CMK (cell line): ENCODE measurements around the gene NEDD8.
"Not testable (repeated sequence)": the region's sequence is repeated elsewhere in the genome, so short reads cannot be mapped to it uniquely, and the experiment has no call there.

Experiments
- DNase-seq: peaks from one replicate; pipeline ENCODE4 v3.0.0-alpha.2; 2010; ENCODE audit warnings: low read depth

NEDD8 gene

DNA sequence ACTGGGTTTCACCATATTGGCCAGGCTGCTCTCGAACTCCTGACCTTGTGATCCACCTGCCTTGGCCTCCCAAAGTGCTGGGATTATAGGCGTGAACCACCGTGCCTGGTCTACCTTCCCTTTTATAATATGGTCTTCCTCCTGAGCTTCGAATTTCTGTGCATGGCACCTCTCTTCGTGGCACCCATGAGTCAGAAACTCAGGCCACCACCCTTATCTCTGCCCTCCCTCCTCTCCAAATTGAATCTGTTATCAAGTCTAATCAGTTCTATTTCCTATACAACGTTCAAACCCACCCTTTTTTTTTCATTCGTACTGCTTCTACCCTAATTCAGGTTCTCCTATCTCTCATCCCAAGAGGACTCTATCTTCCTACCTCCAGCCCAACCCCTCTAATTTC lies 15.3 kb upstream of the NEDD8 start:
- no peak for DNase-seq

DNA sequence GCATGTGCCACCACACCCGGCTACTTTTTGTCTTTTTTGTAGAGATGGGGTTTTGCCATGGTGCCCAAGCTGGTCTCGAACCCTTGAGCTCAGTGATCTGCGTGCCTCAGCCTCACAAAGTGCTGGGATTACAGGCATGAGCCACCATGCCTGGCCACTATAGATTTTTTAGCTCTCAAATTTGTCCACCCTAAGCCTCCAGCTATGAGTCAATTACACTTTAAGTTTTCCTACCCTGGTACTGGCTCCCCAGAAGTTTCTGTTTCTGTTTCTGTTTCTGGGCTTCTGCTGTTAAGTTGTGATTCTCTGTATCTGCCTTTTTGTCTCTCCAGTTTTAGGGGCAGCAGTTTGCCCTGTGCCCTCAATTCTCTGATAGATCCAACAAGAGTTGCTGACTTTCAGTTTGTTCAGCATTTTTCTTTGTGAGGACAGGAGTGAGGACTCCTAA lies 14.6 kb upstream of the NEDD8 start:
- DNase-seq, result no peak

DNA sequence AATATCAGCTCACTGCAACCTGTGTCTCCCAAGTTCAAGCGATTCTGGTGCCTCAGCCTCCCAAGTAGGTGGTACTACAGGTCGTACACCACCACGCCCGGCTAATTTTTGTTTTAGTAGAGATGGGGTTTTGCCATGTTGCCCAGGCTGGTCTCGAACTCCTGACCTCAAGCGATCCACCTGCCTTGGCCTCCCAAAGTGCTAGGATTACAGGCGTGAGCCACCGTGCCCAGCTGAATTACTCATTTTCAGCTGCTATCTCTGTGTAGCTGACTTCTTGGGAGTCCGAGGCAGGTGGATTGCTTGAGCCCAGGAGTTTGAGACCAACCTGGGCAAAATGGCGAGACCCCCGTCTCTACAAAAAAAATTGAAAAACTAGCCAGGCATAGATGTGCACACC lies 13.2 kb upstream of the NEDD8 start:
- not testable (repeated sequence) for DNase-seq

DNA sequence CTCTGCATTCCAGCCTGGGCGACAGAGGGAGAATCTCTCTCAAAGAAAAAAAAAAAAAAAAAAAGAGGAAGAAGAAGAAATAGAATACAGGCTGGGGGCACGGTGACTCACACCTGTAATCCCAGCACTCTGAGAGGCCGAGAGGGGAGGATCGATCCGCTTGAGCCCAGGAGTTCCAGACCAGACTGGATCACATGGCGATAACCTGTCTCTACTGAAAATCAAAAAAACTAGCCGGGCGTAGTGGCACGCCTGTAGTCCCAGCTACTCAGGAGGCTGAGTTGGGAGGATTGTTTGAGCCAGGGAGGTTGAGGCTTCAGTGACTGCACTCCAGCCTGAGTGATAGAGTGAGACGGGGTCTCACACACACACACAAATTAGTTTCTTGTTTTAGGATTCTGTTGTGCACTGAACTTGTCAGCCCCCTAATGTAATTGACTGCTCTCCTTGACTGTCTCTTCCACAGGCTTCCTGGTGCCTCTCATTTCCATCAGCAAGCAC lies 11.2 kb upstream of the NEDD8 start:
- DNase-seq, result no peak

DNA sequence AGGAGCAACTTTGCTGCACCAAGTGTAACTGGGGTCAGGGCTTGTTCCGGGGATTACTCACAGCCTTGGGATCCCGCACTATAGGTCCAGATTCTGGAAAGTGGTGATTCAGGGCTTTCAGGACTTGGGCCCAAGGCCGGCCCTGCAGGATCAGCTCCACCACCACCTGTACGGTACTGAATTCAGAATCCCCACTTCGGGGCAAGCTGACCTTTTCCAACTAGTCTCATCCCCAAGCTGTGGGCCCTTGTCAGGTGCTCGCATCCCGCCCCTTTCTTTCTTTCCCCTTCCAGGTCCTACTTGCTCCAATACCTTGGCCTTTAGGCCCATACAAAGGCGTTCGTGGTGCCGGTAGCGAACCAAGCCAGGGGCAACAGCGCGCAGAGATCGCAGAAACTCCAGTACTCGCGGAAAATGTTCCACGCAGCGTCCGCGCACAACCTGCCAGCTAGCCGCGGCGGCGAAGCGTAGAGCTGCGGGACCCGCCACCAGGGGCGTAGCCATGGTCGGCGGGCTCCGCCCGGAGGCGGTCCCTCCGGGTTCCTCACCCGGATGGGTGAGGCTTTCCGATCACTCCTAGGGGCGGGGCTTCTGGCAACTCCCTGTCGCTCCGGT lies 9.8 kb upstream of the NEDD8 start:
- no peak for DNase-seq

DNA sequence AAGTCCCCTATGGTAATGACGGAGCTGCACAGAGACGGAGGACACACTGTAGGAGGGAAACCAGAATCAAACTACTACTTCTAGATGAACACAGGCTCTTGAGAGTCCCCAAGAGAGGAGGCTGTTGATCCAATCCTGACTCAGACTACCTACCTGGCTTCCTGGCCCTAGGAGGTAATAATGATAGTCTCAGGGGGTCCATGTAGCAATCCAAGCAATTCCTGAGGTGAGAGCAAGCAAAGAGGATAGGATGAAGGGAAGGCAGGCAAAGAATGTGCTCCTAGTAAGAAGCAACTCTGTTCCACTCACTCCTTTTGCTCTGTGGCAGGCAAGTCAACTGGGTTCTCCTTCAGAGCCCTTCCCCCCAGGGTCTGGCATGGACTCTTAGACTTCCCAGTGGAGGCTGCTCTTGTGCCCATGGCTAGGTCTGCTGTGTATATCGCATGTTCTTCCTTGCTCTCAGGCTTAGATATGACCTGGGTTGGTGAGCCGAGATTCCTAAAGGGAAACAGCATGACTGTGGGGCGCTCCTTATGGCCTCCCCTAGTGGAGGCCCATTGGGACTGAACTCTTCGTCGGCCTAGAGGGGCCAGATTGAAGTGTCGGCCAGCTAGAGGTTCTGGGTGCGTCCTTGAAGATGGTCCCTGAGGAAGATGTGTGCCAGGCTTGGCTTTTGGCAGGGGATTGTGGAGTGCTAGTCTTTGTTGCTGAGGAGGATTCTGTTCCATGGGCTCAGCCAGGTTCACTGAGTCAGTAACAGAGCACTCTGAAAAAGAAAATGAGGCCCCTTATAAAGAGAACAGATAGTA lies 8.1 kb upstream of the NEDD8 start:
- no peak for DNase-seq

DNA sequence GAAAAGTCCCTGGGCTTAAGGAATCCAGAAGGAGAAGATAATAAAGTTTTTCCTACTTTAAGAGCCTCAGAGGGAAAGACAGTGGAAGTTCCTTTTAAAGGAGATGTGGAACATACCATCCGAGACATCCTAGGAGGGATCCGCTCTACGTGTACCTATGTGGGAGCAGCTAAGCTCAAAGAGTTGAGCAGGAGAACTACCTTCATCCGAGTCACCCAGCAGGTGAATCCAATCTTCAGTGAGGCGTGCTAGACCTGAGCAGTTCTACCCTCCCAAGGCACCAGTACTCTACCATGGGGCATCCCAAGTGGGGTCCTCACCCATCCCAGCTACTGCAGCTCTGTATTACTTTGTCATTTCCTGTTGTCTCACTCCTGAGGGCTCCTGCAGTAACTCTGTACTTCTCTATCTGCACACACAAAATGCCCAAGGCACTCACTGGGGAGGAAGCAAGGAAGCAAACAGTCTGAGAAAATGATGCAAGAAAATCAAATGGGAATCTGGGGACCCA lies 6.4 kb upstream of the NEDD8 start:
- DNase-seq, result no peak

DNA sequence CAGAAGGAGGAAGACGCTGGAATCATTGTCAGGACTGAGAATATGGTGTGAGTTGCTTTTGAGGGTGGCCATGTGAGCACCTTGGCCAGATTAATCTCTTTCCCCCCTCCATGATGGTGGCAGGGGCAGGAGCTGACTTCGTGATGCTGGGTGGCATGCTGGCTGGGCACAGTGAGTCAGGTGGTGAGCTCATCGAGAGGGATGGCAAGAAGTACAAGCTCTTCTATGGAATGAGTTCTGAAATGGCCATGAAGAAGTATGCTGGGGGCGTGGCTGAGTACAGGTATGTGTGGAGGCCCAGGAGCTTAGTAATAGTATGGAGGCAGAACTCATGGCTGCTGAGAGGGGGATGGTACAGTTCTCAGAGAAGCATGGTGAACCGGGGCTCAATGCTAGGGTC lies 6.0 kb upstream of the NEDD8 start:
- no peak for DNase-seq

DNA sequence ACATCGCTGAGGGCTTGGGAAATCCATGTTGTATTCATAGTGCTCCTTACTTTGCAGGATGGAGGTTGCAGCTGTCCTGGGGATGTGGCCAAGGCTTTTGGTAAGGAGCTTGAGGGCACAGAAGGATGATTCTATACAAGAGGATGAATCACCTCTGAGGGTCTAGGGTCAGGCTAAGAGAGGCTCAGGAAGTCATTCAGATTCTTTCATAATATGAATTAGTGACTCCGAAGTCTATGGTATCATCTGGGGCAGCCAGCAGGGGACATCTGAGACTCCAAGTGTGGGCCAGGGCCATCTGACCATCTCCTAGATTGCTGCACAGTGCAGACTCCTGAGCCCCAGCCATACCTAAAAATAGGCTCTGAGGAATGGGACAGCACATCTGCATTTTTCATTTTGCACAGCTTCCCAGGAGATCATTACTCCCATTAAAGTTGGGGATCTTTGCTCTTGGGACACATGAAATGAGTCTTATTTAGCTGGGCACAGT lies 5.3 kb upstream of the NEDD8 start:
- no peak for DNase-seq

DNA sequence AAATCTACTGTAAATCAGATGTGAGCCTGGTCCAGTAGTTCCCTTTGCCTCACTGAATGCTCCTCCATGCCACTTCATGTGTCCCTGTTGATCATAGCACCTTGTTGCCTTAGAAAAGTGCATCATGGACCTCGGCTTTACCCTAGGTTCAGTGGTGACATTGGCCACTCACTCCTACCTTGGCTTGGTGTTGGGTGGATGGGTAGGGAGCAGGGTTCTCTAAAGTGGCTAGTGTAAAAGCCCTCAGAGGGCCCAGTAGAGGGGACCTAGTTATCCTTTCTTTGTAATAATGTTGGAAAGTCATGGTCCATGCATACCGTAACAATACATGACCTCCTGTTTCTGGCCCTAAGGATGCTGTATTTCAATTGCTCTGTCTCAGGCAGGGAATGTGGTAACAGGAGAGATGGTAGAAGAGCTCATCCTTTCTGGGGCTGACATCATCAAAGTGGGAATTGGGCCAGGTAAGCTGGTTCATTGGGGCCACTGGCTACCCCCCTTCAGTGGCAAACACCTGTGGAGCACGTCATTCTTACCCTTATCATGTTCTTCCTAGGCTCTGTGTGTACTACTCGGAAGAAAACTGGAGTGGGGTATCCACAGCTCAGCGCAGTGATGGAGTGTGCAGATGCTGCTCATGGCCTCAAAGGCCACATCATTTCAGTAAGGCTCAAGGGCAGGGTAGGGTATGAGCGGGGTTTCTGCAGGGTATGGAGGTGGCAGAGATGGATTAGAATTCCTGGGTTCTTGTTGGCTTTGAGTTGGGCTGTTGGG lies 4.7 kb upstream of the NEDD8 start:
- DNase-seq, result no peak

DNA sequence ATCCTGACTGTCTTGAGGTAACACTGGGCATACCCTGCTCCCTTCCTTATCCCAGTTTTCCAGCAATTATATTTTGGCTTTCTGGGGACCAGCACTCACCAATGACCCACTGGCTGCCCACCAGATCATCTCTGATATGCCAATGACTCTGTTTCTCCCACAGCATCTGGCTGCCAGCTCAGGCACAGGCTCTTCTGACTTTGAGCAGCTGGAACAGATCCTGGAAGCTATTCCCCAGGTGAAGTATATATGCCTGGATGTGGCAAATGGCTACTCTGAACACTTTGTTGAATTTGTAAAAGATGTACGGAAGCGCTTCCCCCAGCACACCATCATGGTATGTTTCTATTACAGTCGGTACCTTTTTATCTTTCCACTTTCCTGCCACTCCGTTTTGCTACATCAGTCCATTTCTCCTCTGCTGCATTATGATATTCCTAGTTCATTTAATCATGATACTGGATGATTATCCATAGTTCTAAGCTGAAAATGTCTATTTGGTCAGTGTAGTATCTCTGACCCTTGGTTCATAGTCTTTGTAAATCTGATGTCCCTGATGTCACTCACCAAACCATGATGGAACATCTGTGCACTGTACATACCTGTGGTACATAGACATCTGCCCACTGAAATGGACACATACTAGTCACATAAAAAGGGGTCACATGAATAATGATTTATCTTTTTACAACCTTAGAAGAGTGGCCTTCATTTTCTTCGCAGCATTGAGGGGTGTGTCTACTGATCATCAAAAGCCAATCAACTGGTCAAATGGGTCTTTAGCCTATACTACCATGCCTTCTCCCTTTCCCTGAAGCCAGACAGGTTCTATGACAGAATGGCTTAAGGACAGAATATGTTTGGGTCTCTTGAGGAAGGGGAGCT lies 3.9 kb upstream of the NEDD8 start:
- no peak for DNase-seq

DNA sequence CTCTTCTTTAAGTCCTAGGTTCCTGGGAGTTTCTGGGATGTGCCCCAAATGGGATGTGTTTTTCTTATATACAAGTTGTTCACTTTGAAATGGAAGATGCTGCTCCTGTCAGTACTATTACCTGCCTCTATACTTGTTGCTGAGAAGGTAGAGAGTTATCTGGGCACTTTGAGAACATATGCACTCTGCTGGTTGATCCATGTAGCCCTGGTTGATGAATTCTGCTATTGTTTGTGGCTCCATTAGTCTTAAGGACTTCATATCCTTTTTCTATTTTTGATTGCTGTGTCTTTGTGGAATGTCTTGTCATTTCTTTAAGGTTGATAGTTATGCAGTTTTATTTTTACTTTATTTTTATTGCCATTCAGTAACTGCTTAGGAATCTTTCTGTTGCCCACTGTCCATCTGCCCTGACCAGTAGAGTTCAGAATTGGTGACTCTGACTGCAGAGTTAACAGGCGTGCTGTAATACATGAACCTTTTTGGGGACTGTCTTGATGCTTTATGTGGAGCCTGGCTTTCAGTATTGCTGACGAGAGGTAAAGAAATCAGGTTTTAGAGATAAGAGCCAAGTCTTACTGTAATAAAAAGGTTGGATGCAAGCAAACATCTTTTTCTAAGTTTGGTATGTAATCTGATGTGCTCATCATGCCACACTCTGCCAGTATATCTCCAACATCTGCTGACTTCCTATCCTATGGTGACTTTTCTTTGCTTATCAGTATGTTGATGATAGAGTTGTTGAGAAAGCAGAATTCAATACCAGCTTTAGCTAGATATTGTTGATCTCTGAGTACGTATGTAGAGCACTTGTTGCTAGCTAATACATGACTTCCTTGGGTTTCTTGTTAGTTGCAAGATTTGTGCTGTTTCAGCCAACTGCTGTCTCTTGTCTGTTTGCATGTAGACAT lies 2.2 kb upstream of the NEDD8 start:
- DNase-seq, result no peak

DNA sequence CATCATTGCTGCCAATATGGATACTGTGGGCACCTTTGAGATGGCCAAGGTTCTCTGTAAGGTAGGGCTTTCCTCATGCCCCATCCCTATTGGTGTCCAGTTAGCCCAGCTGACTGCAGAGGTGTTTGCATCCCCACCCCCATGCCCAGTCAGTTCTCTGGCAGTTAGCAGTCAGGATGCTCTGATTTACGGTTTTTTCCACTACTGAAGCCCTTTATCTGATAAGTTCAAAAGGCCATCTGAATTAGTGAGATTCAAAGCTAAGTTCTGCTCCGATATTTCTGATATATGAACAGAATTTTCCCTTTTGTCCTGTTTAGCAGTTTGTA lies 1.3 kb upstream of the NEDD8 start:
- no peak for DNase-seq

DNA sequence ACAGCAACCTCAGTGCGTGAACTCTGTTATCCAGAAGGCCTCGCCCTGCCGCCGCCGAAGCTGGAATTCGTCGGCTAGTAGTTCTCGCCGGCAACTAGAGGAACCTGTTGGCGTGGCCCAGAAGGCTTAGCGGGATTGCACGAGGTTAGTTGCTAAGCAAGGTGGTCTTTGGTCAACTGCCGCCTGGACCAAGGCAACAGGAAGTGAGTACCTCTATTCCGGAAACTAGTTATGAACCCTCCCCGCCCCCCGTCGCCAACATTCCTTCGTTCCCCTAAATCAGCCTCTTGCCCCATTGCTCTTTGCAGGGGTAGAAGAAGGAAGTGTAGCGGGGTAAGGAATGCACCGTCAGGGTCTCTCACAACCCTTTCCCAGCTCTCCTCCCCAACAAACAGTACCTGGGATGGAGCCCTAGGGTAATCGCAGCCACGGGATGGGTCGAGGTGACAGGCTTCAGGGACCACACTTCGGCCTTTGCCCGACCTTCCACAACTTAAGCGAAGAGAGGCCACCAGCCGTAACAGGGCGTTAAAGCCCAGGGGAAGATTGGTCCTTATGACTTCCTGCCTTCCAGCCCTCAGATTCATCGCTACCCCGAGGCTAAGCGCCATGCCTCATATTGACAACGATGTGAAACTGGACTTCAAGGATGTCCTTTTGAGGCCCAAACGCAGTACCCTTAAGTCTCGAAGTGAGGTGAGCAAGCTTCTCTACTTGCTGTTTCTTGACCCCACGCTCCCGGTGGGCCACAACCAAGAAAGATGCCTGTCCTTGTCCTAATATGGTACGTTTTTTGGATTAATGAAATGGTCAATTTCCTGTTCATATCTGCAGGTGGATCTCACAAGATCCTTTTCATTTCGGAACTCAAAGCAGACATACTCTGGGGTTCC lies 724 bp upstream of the NEDD8 start, which contains the start of gene GMPR2:
TSS of gene GMPR2 (plus strand) at position 285 of the 893 bp plus-strand sequence. CDS start at position 610, 325 bp downstream.
- no peak for DNase-seq

DNA sequence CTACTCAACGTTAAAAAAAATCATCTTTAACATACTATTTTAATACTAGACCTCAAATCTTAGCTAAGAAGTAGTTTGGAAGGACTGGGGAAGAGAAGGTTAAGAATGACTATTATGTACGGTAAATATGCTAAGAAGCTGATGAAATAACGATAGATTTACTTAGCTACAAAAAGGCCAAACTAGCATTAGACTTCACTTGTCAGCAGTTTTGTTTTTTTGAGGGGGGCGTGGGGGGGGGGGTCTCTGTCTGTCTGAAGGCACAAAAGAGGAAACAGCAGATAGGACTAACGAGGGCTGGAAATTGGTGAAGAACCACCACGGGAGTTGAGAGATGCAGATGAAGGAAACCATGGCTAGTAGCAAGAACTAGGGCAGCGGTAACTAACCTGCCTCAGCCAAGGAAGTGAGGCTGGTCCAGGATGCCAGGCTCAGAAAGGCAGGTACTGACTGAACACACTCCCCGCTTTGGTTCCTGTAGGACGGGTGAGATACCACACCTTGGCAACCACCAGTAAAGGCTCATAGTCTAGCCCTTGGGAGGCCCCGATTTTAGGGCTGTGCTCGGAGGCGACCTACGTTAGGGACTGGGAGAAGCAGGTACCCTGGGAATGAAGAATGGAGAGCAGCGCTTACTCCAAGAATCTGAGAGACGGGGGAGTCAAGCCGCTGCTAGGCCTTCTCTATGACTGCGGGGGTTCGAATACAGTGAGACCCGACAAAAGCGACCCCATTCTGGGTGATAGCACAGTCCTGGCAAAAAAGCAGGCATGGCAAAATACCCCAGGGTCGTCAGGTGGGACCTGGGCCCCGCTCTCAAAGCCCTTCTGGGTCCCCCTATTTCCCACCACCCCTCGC lies 675 bp downstream of the NEDD8 start:
- no peak for DNase-seq

DNA sequence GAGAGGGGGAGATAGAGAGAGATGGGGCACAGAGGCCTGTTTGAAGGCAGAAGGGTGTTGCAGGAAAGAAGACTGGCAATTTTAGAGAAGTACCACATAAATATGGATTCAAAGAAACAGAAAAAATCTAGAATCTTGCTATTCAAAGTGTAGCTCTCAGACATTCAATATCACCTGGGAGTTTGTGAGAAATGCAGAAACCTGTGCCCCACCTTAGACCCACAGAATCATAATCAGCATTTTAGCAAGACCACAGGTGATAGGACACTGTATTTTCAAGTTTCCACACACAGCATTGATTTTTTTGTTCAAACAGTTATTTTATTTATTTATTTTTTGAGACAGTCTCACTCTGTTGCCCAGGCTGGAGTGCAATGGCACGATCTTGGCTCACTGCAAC lies 3.3 kb downstream of the NEDD8 start:
- no peak for DNase-seq

DNA sequence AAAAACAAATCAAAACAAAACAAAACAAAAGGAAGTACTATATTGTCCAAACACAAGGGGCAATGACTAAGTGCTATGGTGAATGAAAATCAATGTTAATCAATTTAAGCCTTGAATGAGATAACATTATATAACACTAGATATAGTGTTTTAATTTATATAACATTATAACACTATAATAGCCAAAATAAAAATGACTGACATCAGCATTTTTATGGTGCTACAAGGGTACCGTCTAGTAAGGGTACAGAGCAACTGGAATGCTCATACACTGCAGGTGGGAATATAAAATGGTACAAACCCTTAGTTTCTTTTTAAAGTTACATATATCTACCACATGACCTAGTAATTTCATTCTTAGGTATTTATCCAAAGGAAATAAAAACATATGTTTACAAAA lies 5.7 kb downstream of the NEDD8 start:
- DNase-seq, result no peak

DNA sequence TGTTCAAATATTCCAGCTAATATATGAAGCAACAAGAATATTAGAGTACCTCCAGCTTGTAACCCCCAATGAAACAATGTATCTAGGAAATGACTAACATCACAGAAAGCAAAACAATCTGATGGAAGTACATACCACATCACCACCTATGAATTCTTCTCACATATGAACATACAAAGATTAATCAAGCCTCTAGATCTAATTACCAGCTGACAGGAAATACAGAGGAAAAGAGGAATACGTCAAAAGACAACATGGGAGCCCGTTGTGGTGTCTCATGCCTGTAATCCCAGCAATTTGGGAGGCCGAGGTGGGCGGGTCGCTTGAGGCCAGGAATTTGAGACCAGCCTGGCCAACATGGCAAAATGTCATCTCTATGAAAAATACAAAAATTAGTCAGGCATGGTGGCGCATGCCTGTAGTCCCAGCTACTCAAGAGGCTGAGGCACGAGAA lies 7.5 kb downstream of the NEDD8 start:
- DNase-seq, result no peak
